ENCODE results near the gene LAMC3. TPM values are rescaled to one million over a fixed set of nuclear protein-coding genes. Genes with fewer than 3 reads are reported as not detected.

Gene LAMC3
- total RNA-seq, 1 donor from 2014 or later = 1.6 TPM

- no peak for TF ChIP-seq CTCF (IDR thresholded peaks at IDR 0.05)
- H3K4me3 ChIP-seq = no peak overlapping the region
- no peaks in the 10 kb centered on the region for H3K4me1 ChIP-seq
- H3K36me3 ChIP-seq = no peaks in the 10 kb centered on the region
- H3K27ac ChIP-seq = no peak overlapping the region
- no peaks in the 10 kb centered on the region for H3K27me3 ChIP-seq
- DNase-seq (ENCODE audit: low spot score in 2 of 2) = no peak
- no peaks in the 10 kb centered on the region for H3K9me3 ChIP-seq
- intact Hi-C loops (cut with DNase I) = no loop called here
Observed at GRCh38 chr9:131062969-131063368, 54.0 kb downstream of the LAMC3 start.

- Histone ChIP-seq H3K36me3 (no peaks in the 10 kb centered on the region), H3K9me3 (no peaks in the 10 kb centered on the region), H3K27ac (no peak overlapping the region), H3K27me3 (no peaks in the 10 kb centered on the region), H3K4me1 (no peaks in the 10 kb centered on the region), H3K4me3 (no peak overlapping the region)
- intact Hi-C loops (cut with DNase I) = no loop called here
- no peak for DNase-seq (ENCODE audit: low spot score in 2 of 2)
- no peak for TF ChIP-seq CTCF (IDR thresholded peaks at IDR 0.05)
Observed at GRCh38 chr9:131065599-131065998, 56.6 kb downstream of the LAMC3 start.

GRCh38 chr9:131067625-131068024 is 58.7 kb downstream of the LAMC3 start:
- intact Hi-C loops (cut with DNase I) = no loop called here
- TF ChIP-seq CTCF (IDR thresholded peaks at IDR 0.05) = no peak
- H3K27me3 ChIP-seq = no peaks in the 10 kb centered on the region

GRCh38 chr9:131068076-131068816 is 59.3 kb downstream of the LAMC3 start:
- intact Hi-C loops (cut with DNase I) = no loop called here
- H3K4me3 ChIP-seq = no peak overlapping the region
- H3K4me1 ChIP-seq = no peaks in the 10 kb centered on the region
- no peak overlapping the region for H3K27ac ChIP-seq
- H3K36me3 ChIP-seq = no peaks in the 10 kb centered on the region
- TF ChIP-seq CTCF (IDR thresholded peaks at IDR 0.05) = no peak
- no peak for DNase-seq (ENCODE audit: low spot score in 2 of 2)
- no peaks in the 10 kb centered on the region for H3K9me3 ChIP-seq
- no peaks in the 10 kb centered on the region for H3K27me3 ChIP-seq

More at GRCh38 chr9:131067625-131068024, 58.7 kb downstream of the LAMC3 start:
- no peaks in the 10 kb centered on the region for H3K9me3 ChIP-seq
- DNase-seq (ENCODE audit: low spot score in 2 of 2) = no peak
- no peak overlapping the region for H3K4me3 ChIP-seq
- no peaks in the 10 kb centered on the region for H3K4me1 ChIP-seq
- H3K27ac ChIP-seq = no peak overlapping the region
- H3K36me3 ChIP-seq = no peaks in the 10 kb centered on the region

- H3K27me3 ChIP-seq = no peaks in the 10 kb centered on the region
- H3K4me3 ChIP-seq = no peak overlapping the region
- no peaks in the 10 kb centered on the region for H3K4me1 ChIP-seq
- no peak for TF ChIP-seq CTCF (IDR thresholded peaks at IDR 0.05)
- DNase-seq (ENCODE audit: low spot score in 2 of 2) = no peak
- H3K36me3 ChIP-seq = no peaks in the 10 kb centered on the region
- intact Hi-C loops (cut with DNase I) = no loop called here
- H3K27ac ChIP-seq = no peak overlapping the region
- H3K9me3 ChIP-seq = no peaks in the 10 kb centered on the region
Observed at GRCh38 chr9:131069699-131070098, 60.7 kb downstream of the LAMC3 start.
